ENCODE results near the gene GLG1. TPM values are rescaled to one million over a fixed set of nuclear protein-coding genes. Genes with fewer than 3 reads are reported as not detected.
"Not testable (repeated sequence)": the region's sequence is repeated elsewhere in the genome, so short reads cannot be mapped to it uniquely, and the experiment has no call there.

GLG1 gene
- polyA plus RNA-seq, 1 donor = 97.1 TPM

- no peak for DNase-seq (ENCODE audit: low read depth)
Measured at GRCh38 chr16:74575175-74575806, 31.6 kb downstream of the GLG1 start.

DNA sequence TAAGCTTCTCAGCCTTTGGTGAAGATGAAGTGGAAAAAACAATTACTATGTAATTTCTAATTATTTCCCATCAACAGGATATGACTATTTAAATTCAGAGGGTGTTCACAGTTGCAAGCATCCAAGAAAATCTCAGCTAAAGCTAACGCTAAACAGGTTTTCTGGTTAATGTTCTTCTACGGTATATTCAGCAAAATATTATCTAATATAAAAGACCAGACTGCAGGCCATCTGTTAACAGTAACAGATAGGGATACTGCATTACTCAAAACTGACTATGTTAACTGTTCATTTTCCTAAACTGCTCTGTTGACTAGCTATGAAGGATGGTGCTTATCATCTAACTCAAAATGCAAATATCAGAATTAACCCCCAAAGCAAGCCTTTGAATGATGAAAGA lies 32.8 kb downstream of the GLG1 start:
- DNase-seq (ENCODE audit: low read depth) = no peak

DNA sequence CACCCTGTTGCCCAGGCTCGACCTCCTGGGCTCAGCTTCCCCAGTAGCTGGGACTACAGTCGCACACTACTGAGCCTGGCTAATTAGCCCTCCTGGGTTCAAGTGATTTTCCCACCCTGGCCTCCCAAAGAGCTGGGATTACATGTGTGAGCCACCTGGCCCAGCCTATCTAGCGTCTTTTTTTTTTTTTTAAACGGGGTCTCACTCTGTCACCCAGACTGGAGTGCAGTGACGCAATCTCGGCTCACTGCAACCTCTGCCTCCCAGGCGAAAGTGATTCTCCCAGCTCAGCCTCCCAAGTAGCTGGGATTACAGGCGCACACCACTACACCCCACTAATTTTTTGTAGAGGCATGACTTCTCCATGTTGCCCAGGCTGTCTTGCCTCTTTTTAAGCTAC lies 33.3 kb downstream of the GLG1 start:
- no peak for DNase-seq (ENCODE audit: low read depth)

DNA sequence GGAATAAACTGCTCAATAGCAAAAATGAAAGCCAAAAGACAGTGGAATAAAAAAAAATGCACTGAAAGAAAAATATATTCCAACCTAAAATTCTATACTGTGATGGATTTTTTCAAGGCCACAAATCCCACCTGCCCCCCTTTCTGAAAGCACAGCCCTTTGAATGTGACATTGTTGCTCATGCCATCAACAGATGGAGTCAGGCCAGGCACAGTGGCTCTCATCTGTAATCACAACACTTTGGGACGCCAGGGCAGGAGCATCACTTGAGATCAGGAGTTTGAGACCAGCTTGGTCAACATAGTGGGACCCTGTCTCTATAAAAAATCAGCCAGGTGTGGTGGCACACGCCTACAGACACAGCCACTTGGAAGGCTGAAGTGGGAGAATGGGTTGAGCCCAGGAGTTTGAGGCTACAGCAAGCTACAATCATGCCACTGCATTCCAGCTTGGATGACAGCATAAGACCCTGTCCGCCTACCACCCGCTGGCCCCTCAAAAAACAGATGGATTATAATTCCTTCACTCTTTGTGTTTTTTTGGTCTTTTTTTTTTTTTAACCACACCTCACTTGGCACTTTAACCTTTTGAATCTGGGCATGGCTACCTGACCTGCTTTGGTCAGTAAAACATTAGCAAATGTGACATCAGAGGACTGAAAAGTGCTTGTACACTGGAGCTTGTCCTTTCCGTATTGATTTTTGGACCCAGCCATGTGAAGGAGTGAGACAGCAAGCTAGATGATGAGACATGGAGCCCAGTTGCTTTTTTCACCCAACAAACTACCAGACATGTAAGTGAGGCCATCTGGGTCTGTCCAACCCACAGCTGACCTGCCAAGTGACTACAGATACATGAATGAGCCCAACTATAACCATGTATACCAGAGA lies 36.3 kb downstream of the GLG1 start:
- no peak for DNase-seq (ENCODE audit: low read depth)

- no peak for DNase-seq (ENCODE audit: low read depth)
Measured at GRCh38 chr16:74568961-74569631, 37.8 kb downstream of the GLG1 start.

GRCh38 chr16:74567901-74568300 lies 39.0 kb downstream of the GLG1 start:
- DNase-seq (ENCODE audit: low read depth) = no peak

- no peak for DNase-seq (ENCODE audit: low read depth)
Measured at GRCh38 chr16:74565378-74565777, 41.5 kb downstream of the GLG1 start.

- no peak for DNase-seq (ENCODE audit: low read depth)
Measured at GRCh38 chr16:74564451-74564984, 42.4 kb downstream of the GLG1 start.

GRCh38 chr16:74563828-74564263 lies 43.1 kb downstream of the GLG1 start:
- DNase-seq (ENCODE audit: low read depth) = no peak

- DNase-seq (ENCODE audit: low read depth) = no peak
Measured at GRCh38 chr16:74562117-74562516, 44.8 kb downstream of the GLG1 start.

DNA sequence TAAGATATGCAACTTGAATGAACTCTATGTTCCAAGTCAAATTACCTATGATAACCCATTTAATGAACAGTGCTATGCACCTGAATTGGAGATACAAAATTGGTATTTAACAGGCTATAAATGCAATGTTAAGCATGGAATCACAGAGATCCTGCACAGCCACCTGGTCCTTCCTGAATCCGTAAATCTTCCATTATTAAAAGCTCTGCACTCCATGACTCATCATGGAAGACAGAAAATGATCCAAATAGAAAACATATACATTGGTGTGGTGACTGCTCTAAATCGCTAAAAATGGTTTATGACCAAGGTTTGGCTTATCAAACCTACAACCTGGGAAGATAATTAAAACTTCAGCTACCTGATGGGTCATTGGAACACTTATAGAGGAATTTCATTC lies 45.3 kb downstream of the GLG1 start:
- no peak for DNase-seq (ENCODE audit: low read depth)

- DNase-seq (ENCODE audit: low read depth) = no peak
Measured at GRCh38 chr16:74560912-74561311, 46.0 kb downstream of the GLG1 start.

DNA sequence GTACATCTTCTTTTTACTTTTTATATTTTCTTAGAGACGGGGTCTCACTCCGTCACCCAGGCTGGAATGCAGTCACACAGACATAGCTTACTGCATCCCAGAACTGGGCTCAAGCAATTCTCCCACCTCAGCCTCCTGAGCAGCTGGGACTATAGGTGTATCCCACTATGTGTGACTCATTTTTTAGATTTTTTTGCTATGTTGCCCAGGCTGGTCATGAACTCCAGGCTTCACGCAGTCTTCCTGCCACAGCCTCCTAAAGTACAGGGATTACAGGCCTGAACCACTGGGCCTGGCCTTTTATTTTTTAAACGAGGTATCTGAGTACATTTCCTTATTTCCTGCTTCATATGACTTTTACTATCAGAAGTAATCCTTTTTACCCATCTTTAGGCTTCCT lies 48.0 kb downstream of the GLG1 start:
- DNase-seq (ENCODE audit: low read depth) = no peak

DNA sequence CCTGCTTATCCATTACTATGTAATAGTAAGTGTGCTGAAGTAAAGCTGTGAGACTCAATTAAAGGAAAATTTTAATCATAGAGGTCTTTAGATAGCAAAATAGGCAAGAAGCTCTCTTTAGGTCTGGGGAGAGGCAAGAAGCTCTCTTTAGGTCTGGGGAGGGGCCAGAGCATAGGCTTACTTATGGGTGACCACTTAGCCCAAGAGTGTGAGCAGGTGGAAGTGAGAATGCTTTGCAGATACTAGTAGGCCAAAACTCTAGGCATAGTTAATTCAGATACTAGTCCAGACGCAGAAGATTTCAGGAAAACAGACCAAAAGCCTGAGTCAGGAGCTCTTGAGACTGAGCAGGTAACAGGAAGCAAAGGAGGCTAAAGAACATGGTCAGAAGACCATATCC lies 49.6 kb downstream of the GLG1 start:
- DNase-seq (ENCODE audit: low read depth) = no peak

DNA sequence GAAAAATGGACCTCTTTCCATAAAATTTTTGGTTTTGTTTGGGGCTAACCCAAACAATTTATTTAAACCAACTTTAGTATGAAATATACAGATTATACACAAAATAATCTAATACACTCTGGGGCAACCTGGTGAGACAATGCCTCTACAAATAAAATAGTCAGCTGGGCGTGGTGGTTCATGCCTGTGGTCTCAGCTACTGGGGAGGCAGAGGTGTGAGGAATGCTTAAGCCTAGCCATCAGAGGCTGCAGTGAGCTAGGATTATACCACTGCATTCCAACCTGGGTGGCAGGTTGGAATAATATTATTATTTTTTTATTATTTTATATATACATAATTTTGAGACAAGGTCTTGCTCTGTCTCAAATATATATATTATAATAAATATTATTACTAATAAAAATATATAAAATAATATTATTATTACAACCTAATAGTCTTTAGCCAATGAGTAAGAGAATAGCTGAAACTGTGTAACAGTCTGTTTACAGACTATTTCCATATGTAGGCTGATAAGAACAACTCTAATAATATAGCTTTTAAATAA lies 50.5 kb downstream of the GLG1 start:
- DNase-seq (ENCODE audit: low read depth) = no peak

DNA sequence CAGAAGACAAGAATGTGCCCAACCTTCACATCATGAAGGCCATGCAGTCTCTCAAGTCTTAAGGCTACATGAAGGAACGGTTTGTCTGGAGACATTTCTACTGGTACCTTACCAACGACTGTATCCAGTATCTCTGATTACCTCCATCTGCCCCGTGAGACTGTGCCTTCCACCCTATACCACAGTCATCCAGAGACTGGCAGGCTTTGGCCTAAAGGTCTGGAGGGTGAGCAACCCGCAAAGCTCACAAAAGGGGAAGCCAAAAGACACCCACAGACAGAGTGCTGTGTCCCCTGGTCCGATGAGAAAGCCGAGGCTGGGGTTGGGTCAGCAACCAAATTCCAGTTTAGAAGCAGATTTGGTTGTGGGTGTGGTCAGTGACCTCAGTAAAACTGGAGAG lies 54.6 kb downstream of the GLG1 start:
- DNase-seq (ENCODE audit: low read depth) = not testable (repeated sequence)

- not testable (repeated sequence) for DNase-seq (ENCODE audit: low read depth)
Measured at GRCh38 chr16:74550227-74551019, 56.5 kb downstream of the GLG1 start.

GRCh38 chr16:74546112-74546511 lies 60.8 kb downstream of the GLG1 start:
- not testable (repeated sequence) for DNase-seq (ENCODE audit: low read depth)

DNA sequence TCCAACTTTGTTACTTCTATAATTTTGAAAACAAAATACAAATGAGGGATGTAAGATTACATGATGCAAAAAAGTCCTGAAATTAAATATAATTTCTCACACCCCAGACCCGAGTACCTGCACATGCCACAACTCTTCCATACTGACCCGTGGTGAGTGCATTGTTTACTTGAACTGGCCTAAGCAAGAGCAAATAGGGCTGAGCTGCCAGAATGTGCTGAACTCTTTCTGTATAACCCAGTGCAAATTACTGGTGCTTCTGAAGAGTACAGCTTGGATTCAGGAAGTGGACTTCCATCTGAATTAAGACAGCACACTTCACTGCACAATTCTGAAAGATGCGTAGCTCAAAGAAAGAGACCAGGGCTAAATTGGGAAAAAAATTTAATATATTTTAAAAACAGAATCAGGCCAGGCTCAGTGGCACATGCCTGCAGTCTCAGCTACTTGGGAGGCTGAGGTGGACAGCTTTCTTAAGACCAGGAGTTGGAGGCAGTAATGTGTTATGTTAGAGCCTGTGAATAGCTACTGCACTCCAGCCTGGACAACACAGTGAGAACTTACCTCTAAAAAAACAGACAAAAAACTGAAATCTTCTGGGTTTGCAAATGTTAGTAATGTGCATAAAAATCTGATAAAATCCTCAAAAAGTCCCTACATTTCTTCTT lies 63.9 kb downstream of the GLG1 start:
- DNase-seq (ENCODE audit: low read depth) = not testable (repeated sequence)

DNA sequence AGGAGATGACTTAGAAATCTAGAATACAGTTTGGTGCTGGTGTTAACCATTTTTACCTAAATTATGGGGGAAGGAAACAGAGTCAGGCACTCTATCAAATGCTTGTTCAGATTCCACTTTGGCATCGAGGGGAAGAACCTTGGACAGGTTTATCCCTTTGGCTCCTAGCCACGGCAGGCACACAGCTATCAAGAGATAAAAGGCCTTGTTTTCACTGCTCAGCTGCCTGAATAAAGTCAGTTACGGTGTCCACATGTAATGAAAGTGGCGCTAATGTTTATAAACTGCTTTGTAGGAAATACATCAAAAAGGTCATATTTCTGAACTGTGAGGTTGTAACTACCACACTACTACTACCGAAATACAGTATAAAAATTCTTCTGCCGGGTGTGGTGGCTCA lies 66.3 kb downstream of the GLG1 start:
- not testable (repeated sequence) for DNase-seq (ENCODE audit: low read depth)

DNA sequence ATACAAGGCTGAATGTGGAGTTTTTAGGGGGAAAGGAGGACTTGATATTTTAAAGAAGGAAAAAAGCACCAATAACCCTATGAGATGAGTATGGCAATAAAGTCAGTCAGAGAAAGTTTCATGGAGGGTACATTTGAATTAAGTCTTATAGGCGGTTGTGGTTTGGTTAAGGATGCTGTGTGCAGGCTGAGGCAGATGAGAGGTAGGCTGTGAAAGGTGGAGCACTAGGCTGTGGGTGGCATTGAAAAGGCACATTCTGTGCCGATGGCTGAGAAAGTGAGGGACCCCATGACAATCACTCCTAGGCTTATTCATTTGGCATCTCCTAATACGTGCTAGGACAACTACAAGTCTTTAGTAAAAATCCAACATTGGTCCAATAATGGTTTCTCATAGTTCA lies 68.1 kb downstream of the GLG1 start:
- DNase-seq (ENCODE audit: low read depth) = not testable (repeated sequence)

All from forelimb muscle (tissue), 1 donor.